CD14-positive monocyte (primary cell): ENCODE data around the gene ANKRD50. TPM values are rescaled to one million over a fixed set of nuclear protein-coding genes. Genes with fewer than 3 reads are reported as not detected.

Experiments used
- DNase-seq, 3 donors: peaks; one replicate each; pipeline ENCODE4 v3.0.0-alpha.2; 2011 to 2022
- H2AFZ ChIP-seq: 2 replicates; pipeline ENCODE4 v1.6.0; 2012; ENCODE audit warnings: mild to moderate bottlenecking, low read depth, low read length, inconsistent platforms; ENCODE audit not compliant: insufficient read depth, poor library complexity, severe bottlenecking
- H3K27ac ChIP-seq, 2 donors: 1 replicate in 1 of 2; 2 replicates in 1 of 2; pipeline ENCODE4 v1.5.1; 2012 to 2013; ENCODE audit warnings: low read length in 2 of 2, control low read depth in 1 of 2, inconsistent platforms in 1 of 2, low read depth in 1 of 2, mild to moderate bottlenecking in 1 of 2
- H3K27me3 ChIP-seq, 2 donors: one replicate each; pipeline versions ENCODE4 v1.6.0 to v1.6.1; 2011 to 2013; ENCODE audit warnings: low read length in 2 of 2; ENCODE audit not compliant: control insufficient read depth in 2 of 2, insufficient read depth in 2 of 2
- H3K36me3 ChIP-seq, 2 donors: replicated peaks in 1 of 2; 1 replicate in 1 of 2; 2 replicates in 1 of 2; pipeline versions ENCODE4 v1.5.1 to v1.6.1; 2012 to 2013; ENCODE audit warnings: low read length in 2 of 2, control low read depth in 1 of 2, inconsistent platforms in 1 of 2, mild to moderate bottlenecking in 1 of 2; ENCODE audit not compliant: insufficient read depth in 2 of 2, control insufficient read depth in 1 of 2
- H3K4me1 ChIP-seq, 2 donors: 1 replicate in 1 of 2; 2 replicates in 1 of 2; pipeline versions ENCODE4 v1.5.1 to v1.6.1; 2012 to 2013; ENCODE audit warnings: low read length in 2 of 2, control low read depth in 1 of 2, inconsistent platforms in 1 of 2, mild to moderate bottlenecking in 1 of 2, moderate library complexity in 1 of 2; ENCODE audit not compliant: insufficient read depth in 2 of 2, control insufficient read depth in 1 of 2
- H3K4me2 ChIP-seq: replicated peaks from 2 replicates; pipeline ENCODE3; 2012; ENCODE audit warnings: low read length, moderate library complexity, mild to moderate bottlenecking; ENCODE audit not compliant: poor library complexity, severe bottlenecking; ENCODE audit errors: extremely low read depth
- H3K4me3 ChIP-seq, 3 experiments: fragments of 200-600 bp in 1 of 3; sonication (generic) in 1 of 3; replicated peaks in 1 of 3; 1 replicate in 2 of 3; 2 replicates in 1 of 3; pipeline ENCODE4 v1.5.1; 2011 to 2013; ENCODE audit warnings: low read length in 3 of 3, mild to moderate bottlenecking in 3 of 3, control low read depth in 2 of 3, low read depth in 2 of 3, inconsistent platforms in 1 of 3, moderate library complexity in 1 of 3
- H3K79me2 ChIP-seq: 2 replicates; pipeline ENCODE4 v1.6.0; 2012; ENCODE audit warnings: mild to moderate bottlenecking, control low read depth, inconsistent platforms, low read length, moderate library complexity; ENCODE audit not compliant: insufficient read depth
- H3K9ac ChIP-seq: 2 replicates; pipeline ENCODE4 v1.6.0; 2017; ENCODE audit warnings: low read length, mild to moderate bottlenecking; ENCODE audit not compliant: insufficient read depth, poor library complexity, severe bottlenecking
- H3K9me3 ChIP-seq, 2 donors: replicated peaks in 1 of 2; 1 replicate in 1 of 2; 2 replicates in 1 of 2; pipeline versions ENCODE4 v1.5.1 to v1.6.1; 2012 to 2013; ENCODE audit warnings: low read length in 2 of 2, control low read depth in 1 of 2; ENCODE audit not compliant: control insufficient read depth in 1 of 2, insufficient read depth in 1 of 2
- H4K20me1 ChIP-seq: 2 replicates; pipeline ENCODE4 v1.6.0; 2012; ENCODE audit warnings: mild to moderate bottlenecking, low read length, control low read depth, moderate library complexity; ENCODE audit not compliant: insufficient read depth
- H3K27ac Mint-ChIP-seq, 7 donors: one replicate each; pipeline ENCODE4 v1.8.0; 2020; ENCODE audit warnings: mild to moderate bottlenecking in 7 of 7, mixed read lengths in 7 of 7, moderate library complexity in 6 of 7, inconsistent platforms in 2 of 7
- H3K27me3 Mint-ChIP-seq, 3 donors: one replicate each; pipeline ENCODE4 v1.8.0; 2021 to 2022; ENCODE audit warnings: low read depth in 3 of 3, mild to moderate bottlenecking in 3 of 3, mixed read lengths in 3 of 3, moderate library complexity in 3 of 3, inconsistent platforms in 1 of 3
- H3K36me3 Mint-ChIP-seq, 2 donors: one replicate each; pipeline ENCODE4 v1.8.0; 2020; ENCODE audit warnings: mixed read lengths in 2 of 2, inconsistent platforms in 1 of 2, mild to moderate bottlenecking in 1 of 2
- H3K4me1 Mint-ChIP-seq: one replicate; pipeline ENCODE4 v1.8.0; 2020; ENCODE audit warnings: mild to moderate bottlenecking, mixed read lengths
- H3K4me3 Mint-ChIP-seq, 2 donors: one replicate each; pipeline ENCODE4 v1.8.0; 2020; ENCODE audit warnings: mild to moderate bottlenecking in 2 of 2, mixed read lengths in 2 of 2, moderate library complexity in 1 of 2
- H3K9me3 Mint-ChIP-seq, 7 donors: one replicate each; pipeline ENCODE4 v1.8.0; 2020 to 2022; ENCODE audit warnings: mixed read lengths in 7 of 7, mild to moderate bottlenecking in 6 of 7, moderate library complexity in 6 of 7, inconsistent platforms in 2 of 7
- WGBS: methylation state at CpG from one replicate; pipeline ENCODE4 v1.1.5; 2013; ENCODE audit warnings: missing lambda C conversion rate; ENCODE audit not compliant: insufficient coverage; 5-methylcytosine and 5-hydroxymethylcytosine counted together
- intact Hi-C, 2 donors: fragments of 100-400 bp; cut with micrococcal nuclease; formaldehyde crosslinking; loops; one replicate each; pipeline versions ENCODE4 v1.15.0 to v1.15.1; 2023
- polyA plus RNA-seq, 3 donors: library from polyadenylated mRNA; depleted of rRNA in 1 of 3; unstranded in 2 of 3; stranded (reverse) in 1 of 3; fragments of 300-500 nt in 2 of 3; fragments of >200 nt in 1 of 3; fragmentation: Illumina TruSeq in 2 of 3; gene quantifications; 1 replicate in 2 of 3; 2 replicates in 1 of 3; pipeline ENCODE4 v1.2.3, GENCODE V29; 2012 to 2021
- TF ChIP-seq, protein P1 (sequence below): fragments of 200-600 bp; IDR thresholded peaks from one replicate; pipeline ENCODE4 v1.8.0; 2022; ENCODE audit warnings: antibody characterized with exemption, mild to moderate bottlenecking

Gene ANKRD50
- polyA plus RNA-seq, 3 donors: 2.6 to 6.4 (median 5.0) TPM

DNA sequence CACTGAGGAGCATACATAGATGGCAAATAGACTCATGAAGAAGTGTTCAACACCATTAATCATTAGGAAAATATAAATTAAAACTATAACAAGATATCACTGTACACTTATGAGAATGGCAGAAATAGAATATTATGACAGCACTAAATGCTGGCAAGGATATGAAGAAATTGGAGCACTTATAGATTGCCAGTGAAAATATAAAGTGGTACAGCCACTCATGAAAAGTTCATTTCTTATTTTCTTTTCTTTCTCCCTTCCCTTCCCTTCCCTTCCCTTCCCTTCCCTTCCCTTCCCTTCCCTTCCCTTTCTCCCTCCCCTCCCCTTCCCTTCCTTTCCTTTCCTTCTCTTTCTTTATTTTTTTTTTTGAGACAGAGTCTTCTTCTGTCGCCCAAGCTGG lies 53.7 kb downstream of the ANKRD50 start:
- no peak overlapping the region for H3K4me3 ChIP-seq
- H3K9me3 ChIP-seq: no peaks in the 10 kb centered on the region
- no peak overlapping the region for H3K9ac ChIP-seq
- Mint-ChIP-seq H3K27ac (no peak overlapping the region), H3K36me3 (peaks cover 2 to 3% of the 10 kb centered on the region in 2 donors), H3K4me1 (no peaks in the 10 kb centered on the region), H3K27me3 (no peaks in the 10 kb centered on the region), H3K9me3 (peaks cover 0 to 5% (median 3%) of the 10 kb centered on the region in 7 donors), H3K4me3 (no peak overlapping the region)
- WGBS: 80% methylated on average over 1 of the region's 1 CpG
- H3K27ac ChIP-seq: no peak overlapping the region
- no peak overlapping the region for H3K4me2 ChIP-seq
- DNase-seq: no peak
- intact Hi-C loops: no loop called here
- no peaks in the 10 kb centered on the region for H4K20me1 ChIP-seq
- TF ChIP-seq, protein P1, sequence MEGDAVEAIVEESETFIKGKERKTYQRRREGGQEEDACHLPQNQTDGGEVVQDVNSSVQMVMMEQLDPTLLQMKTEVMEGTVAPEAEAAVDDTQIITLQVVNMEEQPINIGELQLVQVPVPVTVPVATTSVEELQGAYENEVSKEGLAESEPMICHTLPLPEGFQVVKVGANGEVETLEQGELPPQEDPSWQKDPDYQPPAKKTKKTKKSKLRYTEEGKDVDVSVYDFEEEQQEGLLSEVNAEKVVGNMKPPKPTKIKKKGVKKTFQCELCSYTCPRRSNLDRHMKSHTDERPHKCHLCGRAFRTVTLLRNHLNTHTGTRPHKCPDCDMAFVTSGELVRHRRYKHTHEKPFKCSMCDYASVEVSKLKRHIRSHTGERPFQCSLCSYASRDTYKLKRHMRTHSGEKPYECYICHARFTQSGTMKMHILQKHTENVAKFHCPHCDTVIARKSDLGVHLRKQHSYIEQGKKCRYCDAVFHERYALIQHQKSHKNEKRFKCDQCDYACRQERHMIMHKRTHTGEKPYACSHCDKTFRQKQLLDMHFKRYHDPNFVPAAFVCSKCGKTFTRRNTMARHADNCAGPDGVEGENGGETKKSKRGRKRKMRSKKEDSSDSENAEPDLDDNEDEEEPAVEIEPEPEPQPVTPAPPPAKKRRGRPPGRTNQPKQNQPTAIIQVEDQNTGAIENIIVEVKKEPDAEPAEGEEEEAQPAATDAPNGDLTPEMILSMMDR: no peak
- H3K79me2 ChIP-seq: no peaks in the 10 kb centered on the region
- no peaks in the 10 kb centered on the region for H3K36me3 ChIP-seq
- H3K4me1 ChIP-seq: no peaks in the 10 kb centered on the region
- no peak overlapping the region for H2AFZ ChIP-seq
- no peaks in the 10 kb centered on the region for H3K27me3 ChIP-seq

DNA sequence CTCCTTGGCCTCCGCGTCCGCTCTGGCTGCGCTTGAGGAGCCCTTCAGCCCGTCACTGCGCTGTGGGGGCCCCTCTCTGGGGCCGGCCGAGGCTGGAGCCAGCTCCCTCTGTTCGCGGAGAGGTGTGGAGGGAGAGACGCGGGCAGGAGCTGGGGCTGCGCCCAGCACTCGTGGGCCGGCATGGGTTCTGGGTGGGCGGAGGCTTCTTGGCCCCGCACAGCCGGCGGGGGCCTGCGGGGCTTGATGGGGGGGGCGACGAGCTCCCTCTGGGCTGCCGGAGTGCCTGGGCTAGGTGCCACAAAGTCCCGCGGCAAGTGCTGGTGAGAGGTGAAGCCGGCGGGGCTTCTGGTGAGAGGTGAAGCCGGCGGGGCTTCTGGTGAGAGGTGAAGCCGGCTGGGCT lies 61.9 kb downstream of the ANKRD50 start:
- intact Hi-C loops: no loop called here
- Histone ChIP-seq H3K27me3 (no peaks in the 10 kb centered on the region), H4K20me1 (no peaks in the 10 kb centered on the region), H3K79me2 (no peaks in the 10 kb centered on the region), H3K4me2 (no peak overlapping the region), H3K9ac (no peak overlapping the region), H3K36me3 (no peaks in the 10 kb centered on the region), H3K9me3 (peaks cover 5 to 13% of the 10 kb centered on the region in 2 donors), H3K27ac (no peak overlapping the region), H3K4me1 (no peaks in the 10 kb centered on the region), H2AFZ (no peak overlapping the region), H3K4me3 (no peak overlapping the region)
- Mint-ChIP-seq H3K4me3 (no peak overlapping the region), H3K36me3 (peaks cover 5 to 11% of the 10 kb centered on the region in 2 donors), H3K27ac (no peak overlapping the region), H3K4me1 (no peaks in the 10 kb centered on the region), H3K27me3 (no peaks in the 10 kb centered on the region), H3K9me3 (peaks cover 5 to 16% (median 9%) of the 10 kb centered on the region in 7 donors)
- DNase-seq: no peak
- TF ChIP-seq, protein P1: no peak
- 98% methylated on average over 26 of the region's 30 CpGs for WGBS
